COR-L47 (cell line): Measurements from ENCODE around the gene PRCC.

ENCODE experiments used
- DNase-seq: peaks from one replicate; lab custom pipeline; 2025; lab: John Stamatoyannopoulos, UW

Gene PRCC

GRCh38 chr1:156796340-156797097, 29.2 kb downstream of the PRCC start:
- DNase-seq, result no peak

GRCh38 chr1:156797212-156797871, 30.0 kb downstream of the PRCC start:
- DNase-seq, result no peak

GRCh38 chr1:156801409-156802121, 34.2 kb downstream of the PRCC start:
- DNase-seq, result no peak

- no peak for DNase-seq
Observed at GRCh38 chr1:156802421-156802935, 35.1 kb downstream of the PRCC start.

GRCh38 chr1:156803086-156803851, 35.9 kb downstream of the PRCC start:
- no peak for DNase-seq

- no peak for DNase-seq
Observed at GRCh38 chr1:156804026-156804425, 36.7 kb downstream of the PRCC start.

- DNase-seq, result no peak
Observed at GRCh38 chr1:156804572-156805243, 37.4 kb downstream of the PRCC start.

- DNase-seq, result no peak
Observed at GRCh38 chr1:156805766-156806511, 38.6 kb downstream of the PRCC start.

- no peak for DNase-seq
Observed at GRCh38 chr1:156806512-156807440, 39.4 kb downstream of the PRCC start.

- no peak for DNase-seq
Observed at GRCh38 chr1:156807627-156808026, 40.3 kb downstream of the PRCC start.

GRCh38 chr1:156808186-156809030, 41.1 kb downstream of the PRCC start:
- no peak for DNase-seq

GRCh38 chr1:156809281-156809680, 41.9 kb downstream of the PRCC start:
- no peak for DNase-seq

GRCh38 chr1:156809711-156810366, 42.5 kb downstream of the PRCC start:
- no peak for DNase-seq

- no peak for DNase-seq
Observed at GRCh38 chr1:156811168-156811567, 43.8 kb downstream of the PRCC start.

GRCh38 chr1:156812293-156812990, 45.1 kb downstream of the PRCC start:
- no peak for DNase-seq

- no peak for DNase-seq
Observed at GRCh38 chr1:156813298-156813697, 46.0 kb downstream of the PRCC start.

GRCh38 chr1:156813750-156814570, 46.6 kb downstream of the PRCC start:
- peak; percentile 30 for DNase-seq
